NK-92 (cell line): ENCODE data around the gene ZMYM1.
"Not testable (repeated sequence)": the region's sequence is repeated elsewhere in the genome, so short reads cannot be mapped to it uniquely, and the experiment has no call there.

Experiments
- DNase-seq: peaks from one replicate; lab custom pipeline; 2025; ENCODE audit not compliant: unreplicated experiment; lab: John Stamatoyannopoulos, UW

The ZMYM1 gene

GRCh38 chr1:35079003-35079930 is at the start of gene ZMYM1:
ZMYM1 (plus strand) TSS chr1:35079385; CDS start chr1:35093988, 14,603 bp downstream.
- no peak for DNase-seq

- DNase-seq = no peak
Observed at GRCh38 chr1:35029761-35030160, 49.4 kb upstream of the ZMYM1 start.

GRCh38 chr1:35030338-35030737 is 48.8 kb upstream of the ZMYM1 start:
- no peak for DNase-seq

- no peak for DNase-seq
Observed at GRCh38 chr1:35030756-35031446, 48.3 kb upstream of the ZMYM1 start.

- no peak for DNase-seq
Observed at GRCh38 chr1:35032384-35032739, 46.8 kb upstream of the ZMYM1 start.

GRCh38 chr1:35033346-35033745 is 45.8 kb upstream of the ZMYM1 start:
- DNase-seq = no peak

GRCh38 chr1:35036621-35037020 is 42.6 kb upstream of the ZMYM1 start:
- no peak for DNase-seq

- DNase-seq = no peak
Observed at GRCh38 chr1:35037206-35037605, 42.0 kb upstream of the ZMYM1 start.

DNA sequence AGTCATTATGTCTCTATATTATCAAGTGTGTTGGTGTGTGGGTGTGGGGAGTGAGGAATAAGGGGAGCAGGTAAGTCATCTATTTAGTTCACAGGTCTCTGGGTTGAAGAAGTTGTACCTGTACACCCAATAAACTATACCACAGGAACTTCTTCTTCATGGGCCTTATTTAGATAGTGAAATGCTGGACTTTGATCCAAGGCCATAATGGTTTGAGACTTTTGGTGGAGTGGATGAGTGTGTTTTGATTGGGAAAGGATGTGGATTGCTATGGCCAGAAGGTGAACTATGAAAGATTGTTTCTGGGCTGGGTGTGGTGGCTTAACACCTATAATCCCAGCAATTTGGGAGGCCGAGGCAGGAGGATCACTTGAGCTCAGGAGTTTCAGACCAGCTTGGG is 40.5 kb upstream of the ZMYM1 start:
- no peak for DNase-seq

- no peak for DNase-seq
Observed at GRCh38 chr1:35043498-35043897, 35.7 kb upstream of the ZMYM1 start.

DNA sequence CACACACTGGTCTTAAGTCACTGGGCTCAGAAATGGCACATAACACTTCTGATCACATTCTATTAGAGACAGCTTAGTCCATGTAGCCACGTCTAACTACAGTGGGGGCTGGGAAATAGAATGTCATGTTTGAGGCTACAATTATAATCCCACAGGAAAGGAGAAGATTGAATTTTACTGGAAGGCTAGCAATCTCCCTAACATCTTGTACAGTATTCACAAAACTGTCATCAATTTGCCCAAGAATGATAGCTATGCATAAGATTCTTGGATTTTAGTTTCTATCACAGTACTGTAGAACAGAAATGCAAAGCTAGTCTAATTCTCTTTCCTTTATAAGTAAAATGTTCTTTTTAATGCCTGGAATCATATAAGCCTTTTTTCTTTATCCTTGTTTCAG is 34.8 kb upstream of the ZMYM1 start:
- DNase-seq = no peak

DNA sequence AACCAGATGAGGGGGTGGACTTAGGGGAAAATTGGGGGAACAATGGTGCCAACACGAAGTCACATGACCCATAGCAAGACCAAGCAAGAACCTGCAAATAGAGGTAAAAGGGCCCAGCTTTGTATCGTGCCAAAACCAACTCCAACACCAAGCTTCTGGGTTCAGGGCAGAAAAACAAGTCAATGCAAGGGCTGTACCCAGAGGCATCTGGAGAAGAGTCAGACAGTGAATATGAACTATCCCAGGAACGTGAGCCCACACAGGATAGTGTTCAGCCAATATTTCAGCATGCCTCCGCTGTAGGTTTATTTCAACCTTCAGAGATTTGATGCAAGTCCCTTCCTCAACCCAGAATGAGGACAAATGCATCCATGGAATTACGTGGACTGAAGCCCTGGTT is 32.5 kb upstream of the ZMYM1 start:
- DNase-seq = no peak

- no peak for DNase-seq
Observed at GRCh38 chr1:35047188-35047858, 31.9 kb upstream of the ZMYM1 start.

GRCh38 chr1:35049116-35049515 is 30.1 kb upstream of the ZMYM1 start:
- DNase-seq = no peak

DNA sequence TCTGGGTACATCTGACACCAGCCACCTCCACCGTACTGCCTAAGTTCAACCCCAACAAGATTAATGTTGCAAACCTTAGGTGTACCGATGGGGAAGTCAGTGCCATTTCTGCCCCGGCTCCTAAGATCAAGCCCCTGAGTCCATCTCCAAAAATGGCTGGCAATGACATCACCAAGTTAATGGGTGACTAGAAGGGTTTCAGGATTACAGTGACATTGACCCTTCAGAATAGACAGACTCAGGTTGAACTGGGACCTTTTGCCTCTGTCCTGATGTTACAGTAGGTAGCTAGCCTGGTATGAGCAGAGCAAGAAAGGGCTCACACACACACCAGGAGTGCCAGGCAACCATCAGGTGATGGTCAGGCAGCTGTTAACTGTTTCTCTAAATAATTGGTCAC is 25.8 kb upstream of the ZMYM1 start:
- no peak for DNase-seq

DNA sequence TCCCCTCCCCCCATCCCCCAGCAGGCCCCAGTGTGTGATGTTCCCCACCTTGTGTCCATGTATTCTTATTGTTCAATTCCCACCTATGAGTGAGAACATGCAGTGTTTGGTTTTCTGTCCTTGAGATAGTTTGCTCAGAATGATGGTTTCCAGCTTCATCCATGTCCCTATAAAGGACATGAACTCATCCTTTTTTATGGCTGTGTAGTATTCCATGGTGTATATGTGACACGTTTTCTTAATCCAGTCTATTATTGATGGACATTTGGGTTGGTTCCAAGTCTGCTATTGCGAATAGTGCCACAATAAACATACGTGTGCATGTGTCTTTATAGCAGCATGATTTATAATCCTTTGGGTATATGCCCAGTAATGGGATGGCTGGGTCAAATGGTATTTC is 24.9 kb upstream of the ZMYM1 start:
- DNase-seq = not testable (repeated sequence)

DNA sequence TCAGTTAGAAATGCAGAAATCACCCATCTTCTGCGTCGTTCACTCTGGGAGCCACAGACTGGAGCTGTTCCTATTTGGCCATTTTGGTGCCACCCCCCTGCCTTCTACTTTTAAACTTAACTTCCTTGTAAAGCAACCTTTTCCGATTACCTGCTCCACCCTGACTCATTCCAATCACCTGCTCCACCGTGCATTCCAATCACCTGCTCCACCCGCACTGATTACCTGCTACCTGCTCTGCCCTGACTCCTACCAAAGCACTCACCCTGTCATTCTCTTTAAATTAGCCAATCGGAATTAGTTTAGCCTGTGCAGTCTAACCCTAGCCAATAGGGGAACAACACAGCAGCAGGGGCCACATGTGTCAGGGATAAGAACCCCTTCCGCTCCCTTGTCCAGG is 20.9 kb upstream of the ZMYM1 start:
- not testable (repeated sequence) for DNase-seq

DNA sequence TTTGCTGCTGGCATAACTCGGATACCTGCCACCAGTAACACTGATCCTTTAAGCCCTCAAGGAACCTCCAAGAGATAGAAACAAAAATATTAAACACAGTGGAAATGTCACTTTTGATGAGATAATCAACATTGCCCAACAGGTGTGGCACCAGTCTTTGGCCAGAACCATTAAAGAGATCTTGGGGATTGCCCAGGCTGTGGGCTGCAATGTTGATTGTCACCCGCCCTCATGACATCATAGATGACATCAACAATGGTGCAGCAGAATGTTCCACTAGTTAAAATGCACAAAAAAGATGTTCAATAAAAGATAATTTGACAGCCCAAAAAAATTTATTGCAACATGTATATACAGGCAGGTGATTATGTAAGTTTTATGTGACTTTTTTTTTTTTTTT is 20.2 kb upstream of the ZMYM1 start:
- DNase-seq = no peak

DNA sequence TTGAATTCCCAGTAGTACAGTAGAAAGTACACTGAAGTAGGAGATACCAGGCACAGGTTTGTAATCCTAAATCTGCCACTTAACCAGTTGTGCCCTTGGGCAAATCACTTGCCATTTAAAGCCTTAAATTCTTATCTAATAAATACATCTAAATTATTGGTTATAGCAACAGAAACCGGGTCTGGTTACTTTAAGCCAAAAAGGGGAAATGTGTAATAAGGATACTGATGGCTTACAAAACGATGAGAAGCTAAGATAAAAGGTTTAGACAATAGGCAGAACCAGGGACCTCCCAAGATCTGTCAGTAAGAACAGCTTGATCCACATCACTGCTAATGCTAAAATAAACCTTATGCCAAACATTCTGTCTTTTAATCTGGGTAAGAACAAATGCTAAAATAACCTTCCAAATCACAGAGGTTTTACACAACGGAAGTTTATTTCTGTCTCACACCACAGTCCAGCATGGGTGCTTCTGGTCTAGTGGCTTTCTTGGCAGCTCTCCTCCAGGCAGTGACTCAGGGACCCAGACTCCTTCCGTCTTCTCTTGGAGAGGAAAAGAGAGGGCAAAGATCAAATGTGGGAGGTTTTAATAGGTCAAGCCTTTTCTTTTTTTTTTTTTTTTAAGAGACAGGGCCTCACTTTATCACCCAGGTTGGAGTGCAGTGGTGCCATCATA is 16.5 kb upstream of the ZMYM1 start:
- DNase-seq = no peak

DNA sequence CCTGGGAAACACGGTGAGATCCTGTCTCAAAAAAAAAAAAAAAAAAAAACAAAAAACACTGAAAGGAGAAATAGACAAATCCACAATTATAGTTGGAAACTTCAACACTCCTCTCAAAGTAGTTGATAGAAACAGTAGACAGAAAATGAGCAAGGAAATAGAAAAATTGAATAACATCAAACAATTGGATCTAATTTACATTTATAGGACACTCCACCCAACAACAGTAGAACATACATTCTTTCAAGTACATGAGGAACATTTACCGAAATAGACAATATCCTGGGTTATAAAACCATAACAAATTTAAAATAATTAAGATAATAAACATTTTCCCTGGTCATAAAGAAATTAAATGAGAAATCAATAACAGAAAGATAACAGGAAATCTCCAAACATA is 14.9 kb upstream of the ZMYM1 start:
- DNase-seq = no peak

DNA sequence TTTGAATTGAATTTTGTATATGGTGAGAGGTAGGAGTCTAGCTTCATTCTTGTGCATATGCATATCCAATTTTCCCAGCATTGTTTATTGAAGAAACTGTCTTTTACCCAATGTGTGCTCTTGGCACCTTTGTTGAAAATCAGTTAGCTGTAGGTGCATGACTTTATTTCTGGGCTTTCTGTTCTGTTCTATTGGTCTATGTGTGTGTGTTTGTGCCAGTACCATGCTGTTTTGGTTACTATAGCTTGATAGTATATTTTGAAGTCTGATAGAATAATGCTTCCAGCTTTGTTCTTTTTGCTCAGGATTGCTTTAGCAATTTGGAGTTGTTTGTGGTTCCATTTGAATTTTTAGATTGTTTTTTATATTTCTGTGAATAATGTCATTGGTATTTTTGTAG is 9.4 kb upstream of the ZMYM1 start:
- no peak for DNase-seq
